Erythroblast (primary cell): Measurements from ENCODE around the gene DAGLA.

ENCODE experiments used
- GATA1 ChIP-seq: IDR thresholded peaks from 2 replicates; pipeline ENCODE4 v1.6.1; 2011; ENCODE audit warnings: low read depth, mild to moderate bottlenecking, control low read depth, low read length, moderate library complexity
- POLR2A ChIP-seq: IDR thresholded peaks from 2 replicates; pipeline ENCODE4 v1.6.1; 2011; ENCODE audit warnings: mild to moderate bottlenecking, low read length

GRCh38 chr11:61791737-61792309 lies 111.6 kb downstream of the DAGLA start:
- TF ChIP-seq POLR2A (no peak), GATA1 (no peak)
